GM12801 (cell line): ENCODE data around the gene TENM4.

Experiments used
- TF ChIP-seq, protein P1 (sequence below): IDR thresholded peaks from one replicate; pipeline ENCODE4 v1.5.1; 2011; ENCODE audit warnings: control low read depth; ENCODE audit not compliant: insufficient read length; ENCODE audit errors: extremely low read depth

The TENM4 gene

DNA sequence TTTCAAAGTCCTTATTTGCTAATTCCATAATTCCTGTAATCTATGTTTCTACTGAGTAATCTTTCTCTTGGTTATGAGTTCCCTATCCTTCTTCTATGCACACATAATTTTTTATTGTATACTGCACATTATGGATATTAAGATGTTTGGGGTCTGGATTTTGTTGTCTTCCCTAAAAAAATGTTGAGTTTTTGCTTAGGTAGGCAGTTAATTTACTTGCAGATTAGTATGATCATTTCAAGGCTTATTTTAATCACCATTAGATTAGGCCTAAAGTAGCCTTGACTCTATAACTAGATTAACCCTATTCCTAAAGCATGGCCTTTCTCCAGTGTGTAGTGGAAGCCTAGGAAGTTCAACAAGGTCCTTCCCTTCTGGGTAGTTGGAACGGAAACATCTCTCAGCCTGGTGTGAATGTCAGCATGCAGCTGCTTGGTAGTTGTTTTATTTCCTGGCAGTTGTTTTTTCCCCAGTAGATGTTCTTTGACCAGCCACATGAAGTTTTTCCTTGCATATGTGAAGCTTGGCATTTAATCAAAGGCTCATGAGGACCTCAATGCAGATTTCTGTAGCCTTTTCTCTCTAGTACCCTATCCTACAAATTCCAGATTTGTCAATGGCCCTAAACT lies 446.9 kb downstream of the TENM4 start:
- TF ChIP-seq, protein P1, sequence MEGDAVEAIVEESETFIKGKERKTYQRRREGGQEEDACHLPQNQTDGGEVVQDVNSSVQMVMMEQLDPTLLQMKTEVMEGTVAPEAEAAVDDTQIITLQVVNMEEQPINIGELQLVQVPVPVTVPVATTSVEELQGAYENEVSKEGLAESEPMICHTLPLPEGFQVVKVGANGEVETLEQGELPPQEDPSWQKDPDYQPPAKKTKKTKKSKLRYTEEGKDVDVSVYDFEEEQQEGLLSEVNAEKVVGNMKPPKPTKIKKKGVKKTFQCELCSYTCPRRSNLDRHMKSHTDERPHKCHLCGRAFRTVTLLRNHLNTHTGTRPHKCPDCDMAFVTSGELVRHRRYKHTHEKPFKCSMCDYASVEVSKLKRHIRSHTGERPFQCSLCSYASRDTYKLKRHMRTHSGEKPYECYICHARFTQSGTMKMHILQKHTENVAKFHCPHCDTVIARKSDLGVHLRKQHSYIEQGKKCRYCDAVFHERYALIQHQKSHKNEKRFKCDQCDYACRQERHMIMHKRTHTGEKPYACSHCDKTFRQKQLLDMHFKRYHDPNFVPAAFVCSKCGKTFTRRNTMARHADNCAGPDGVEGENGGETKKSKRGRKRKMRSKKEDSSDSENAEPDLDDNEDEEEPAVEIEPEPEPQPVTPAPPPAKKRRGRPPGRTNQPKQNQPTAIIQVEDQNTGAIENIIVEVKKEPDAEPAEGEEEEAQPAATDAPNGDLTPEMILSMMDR, result no peak

DNA sequence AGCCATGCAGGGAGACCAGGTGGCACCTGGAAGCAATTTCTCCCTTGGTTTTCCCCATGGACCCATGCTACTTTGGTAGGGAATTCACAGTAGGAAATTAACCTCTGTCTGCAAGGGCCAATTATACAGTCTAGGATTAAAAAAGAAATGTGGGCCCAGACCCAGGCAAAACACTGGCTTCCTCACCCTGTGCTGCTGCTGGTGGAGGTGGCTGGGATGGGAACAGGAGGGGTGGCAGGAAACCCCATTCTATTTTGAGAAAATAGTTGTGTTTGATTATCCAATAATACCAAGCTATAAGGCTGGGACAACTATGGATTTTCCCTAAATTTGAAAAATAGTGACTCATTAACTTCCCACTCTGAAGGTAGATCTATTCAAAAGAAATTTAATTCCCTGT lies 449.1 kb downstream of the TENM4 start:
- TF ChIP-seq, protein P1, result no peak

DNA sequence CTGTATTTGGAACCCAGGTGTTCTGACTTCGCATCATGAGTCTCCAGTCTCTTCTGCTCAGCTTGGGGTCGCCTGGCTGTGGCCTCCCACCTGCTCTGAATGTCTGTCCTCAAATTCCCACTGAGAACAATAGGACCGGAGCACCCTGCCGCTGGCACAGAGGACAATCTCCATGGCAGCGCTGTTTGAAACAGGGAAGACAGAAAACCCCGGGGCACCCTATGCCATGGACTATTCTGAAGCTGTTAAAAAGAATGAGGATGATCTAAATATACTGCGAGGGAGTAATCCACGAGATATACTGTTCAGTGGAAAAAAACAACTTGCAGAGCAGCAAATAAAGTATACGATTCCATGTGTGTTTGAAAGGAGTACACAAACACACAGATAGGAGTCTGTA lies 450.6 kb downstream of the TENM4 start:
- TF ChIP-seq, protein P1, result no peak

DNA sequence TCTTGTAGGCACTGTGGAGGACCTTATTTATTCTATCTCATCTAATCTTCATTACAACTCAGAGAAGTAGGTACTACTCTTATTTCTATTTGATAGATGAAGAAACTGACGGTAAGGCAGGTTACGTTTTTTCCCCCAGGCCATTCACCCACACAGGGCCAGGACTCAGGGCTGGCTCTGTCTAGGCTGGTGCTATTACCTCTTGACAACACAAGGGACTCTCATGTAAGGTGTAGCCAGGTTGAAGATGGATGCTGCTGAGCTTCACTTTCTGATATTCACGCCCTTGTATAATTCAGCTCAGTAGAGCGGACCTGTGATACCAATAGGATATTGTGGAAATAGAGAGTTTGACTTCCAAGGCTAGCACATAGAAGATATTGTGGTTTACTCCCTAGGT lies 453.1 kb downstream of the TENM4 start:
- TF ChIP-seq, protein P1, result no peak

DNA sequence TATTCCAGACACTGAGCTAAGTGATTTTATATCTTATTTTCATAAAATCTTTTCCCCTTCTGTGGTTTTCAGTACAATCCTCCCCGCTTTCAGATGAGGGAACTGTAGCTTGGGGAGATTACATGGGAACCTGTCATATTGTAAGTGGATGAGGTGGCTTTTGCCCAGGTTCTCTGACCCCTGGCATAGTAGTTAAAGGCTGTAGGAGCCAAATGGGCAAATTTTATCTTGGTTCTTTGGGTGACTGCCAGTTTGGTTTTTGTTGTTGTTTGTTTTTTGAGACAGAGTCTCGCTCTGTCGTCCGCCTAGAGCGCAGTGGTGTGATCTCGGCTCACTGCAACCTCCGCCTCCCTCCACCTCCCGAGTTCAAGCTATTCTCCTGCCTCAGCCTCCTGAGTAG lies 454.5 kb downstream of the TENM4 start:
- TF ChIP-seq, protein P1, result no peak

DNA sequence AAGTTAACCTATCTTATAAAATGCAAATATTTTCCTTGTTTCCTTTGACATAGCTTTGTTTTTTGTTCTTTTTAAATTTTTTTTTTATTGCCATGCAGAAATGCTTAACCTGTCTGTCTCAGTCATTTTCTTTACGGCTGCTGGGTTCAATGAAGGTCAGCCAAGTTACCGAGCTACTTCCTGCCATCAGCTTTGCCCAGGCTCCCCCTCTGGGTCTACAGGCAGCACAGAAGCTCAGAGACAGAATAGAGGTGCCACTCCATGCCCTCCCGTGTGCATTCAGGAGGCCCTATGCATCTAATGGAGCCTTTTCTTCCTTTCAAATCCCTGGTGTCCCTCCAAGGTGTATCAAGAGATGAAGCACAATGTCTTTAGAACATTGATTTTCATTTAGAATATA lies 455.2 kb downstream of the TENM4 start:
- TF ChIP-seq, protein P1, result no peak

DNA sequence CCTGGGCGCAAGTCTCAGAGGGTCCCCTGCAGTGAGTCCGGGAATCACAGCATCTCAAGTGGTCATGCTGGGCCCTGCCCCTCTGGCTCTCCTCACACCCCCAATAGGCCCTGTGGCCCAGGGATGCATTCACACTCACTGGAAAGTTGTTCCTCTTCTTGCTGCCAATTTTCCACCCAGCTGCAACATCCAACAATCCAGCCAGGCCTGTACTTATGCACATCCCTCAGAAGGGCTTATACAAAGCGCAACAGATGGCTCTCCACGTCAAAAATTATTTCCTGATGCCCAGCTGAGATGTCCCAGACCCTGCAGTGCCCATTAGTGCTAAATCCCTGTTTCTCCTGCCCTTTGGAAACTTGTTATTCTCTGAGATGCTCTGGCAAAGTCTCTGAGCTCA lies 458.4 kb downstream of the TENM4 start:
- TF ChIP-seq, protein P1, result no peak
